ENCODE results near the gene NRXN3. TPM values are rescaled to one million over a fixed set of nuclear protein-coding genes. Genes with fewer than 3 reads are reported as not detected.
A peak's percentile ranks its signal among the peaks of the same experiment; 100 is the strongest.

The NRXN3 gene
- polyA plus RNA-seq, 1 donor (not counting 4 experiments of a cell fraction or from before 2014, with no cell fraction given) = 0.89 TPM

GRCh38 chr14:79528828-79529416, 1358.7 kb downstream of the NRXN3 start:
- H3K27me3 ChIP-seq (ENCODE audit: control insufficient read depth, extremely low read depth, insufficient read depth, low read length) = no peaks in the 10 kb centered on the region
- H3K4me1 ChIP-seq (ENCODE audit: control insufficient read depth, extremely low read depth, insufficient read depth, low read length) = no peaks in the 10 kb centered on the region
- no peak overlapping the region for H3K4me2 ChIP-seq (ENCODE audit: control insufficient read depth, extremely low read depth, insufficient read depth, low read depth, low read length)
- H3K9ac ChIP-seq (ENCODE audit: control insufficient read depth, extremely low read depth, insufficient read depth, low read length) = no peak overlapping the region
- H3K36me3 ChIP-seq (ENCODE audit: control insufficient read depth in 2 of 2, extremely low read depth in 1 of 2, insufficient read depth in 2 of 2, low read length in 2 of 2) = no peaks in the 10 kb centered on the region
- FAIRE-seq = peak; percentile 13
- H3K9me1 ChIP-seq (ENCODE audit: control insufficient read depth, extremely low read depth, insufficient read depth, low read length) = no peaks in the 10 kb centered on the region
- H2AFZ ChIP-seq (ENCODE audit: control insufficient read depth, low read length) = peak overlapping the region; percentile 41
- DNase-seq (ENCODE audit: low read depth, low spot score) = no peak
- no peak overlapping the region for H3K4me3 ChIP-seq (ENCODE audit: control insufficient read depth in 2 of 3, extremely low read depth in 1 of 3, insufficient read depth in 2 of 3, low read depth in 1 of 3, low read length in 3 of 3)
- no peaks in the 10 kb centered on the region for H4K20me1 ChIP-seq (ENCODE audit: control insufficient read depth, extremely low read depth, insufficient read depth, low read length)
- H3K9me3 ChIP-seq (ENCODE audit: control insufficient read depth, low read depth, low read length) = no peaks in the 10 kb centered on the region
- H3K27ac ChIP-seq (ENCODE audit: control insufficient read depth, insufficient read depth, low read length) = no peak overlapping the region
- TF ChIP-seq CTCF (optimal IDR thresholded peaks at IDR 0.05 in 1 of 3, IDR thresholded peaks at IDR 0.05 in 1 of 3, conservative IDR thresholded peaks at IDR 0.05 in 1 of 3; ENCODE audit: extremely low read depth in 1 of 3, insufficient read depth in 2 of 3, low read length in 3 of 3) (no peak), EZH2 (IDR thresholded peaks at IDR 0.05; ENCODE audit: low read length) (no peak)
- no peaks in the 10 kb centered on the region for H3K79me2 ChIP-seq (ENCODE audit: control insufficient read depth, insufficient read depth, low read length)
- dilution Hi-C loops (cut with MboI; ENCODE audit: extremely low pct_ligation_motif_present, low sequenced_read_pairs) = no loop called here

GRCh38 chr14:79530555-79530954, 1360.4 kb downstream of the NRXN3 start:
- dilution Hi-C loops (cut with MboI; ENCODE audit: extremely low pct_ligation_motif_present, low sequenced_read_pairs) = no loop called here
- no peak overlapping the region for H2AFZ ChIP-seq (ENCODE audit: control insufficient read depth, low read length)
- no peaks in the 10 kb centered on the region for H3K9me3 ChIP-seq (ENCODE audit: control insufficient read depth, low read depth, low read length)
- no peaks in the 10 kb centered on the region for H4K20me1 ChIP-seq (ENCODE audit: control insufficient read depth, extremely low read depth, insufficient read depth, low read length)
- DNase-seq (ENCODE audit: low read depth, low spot score) = no peak
- TF ChIP-seq EZH2 (IDR thresholded peaks at IDR 0.05; ENCODE audit: low read length) (no peak), CTCF (optimal IDR thresholded peaks at IDR 0.05 in 1 of 3, IDR thresholded peaks at IDR 0.05 in 1 of 3, conservative IDR thresholded peaks at IDR 0.05 in 1 of 3; ENCODE audit: extremely low read depth in 1 of 3, insufficient read depth in 2 of 3, low read length in 3 of 3) (no peak)
- no peak overlapping the region for H3K4me2 ChIP-seq (ENCODE audit: control insufficient read depth, extremely low read depth, insufficient read depth, low read depth, low read length)
- no peak for FAIRE-seq
- no peaks in the 10 kb centered on the region for H3K36me3 ChIP-seq (ENCODE audit: control insufficient read depth in 2 of 2, extremely low read depth in 1 of 2, insufficient read depth in 2 of 2, low read length in 2 of 2)
- no peaks in the 10 kb centered on the region for H3K79me2 ChIP-seq (ENCODE audit: control insufficient read depth, insufficient read depth, low read length)
- no peak overlapping the region for H3K9ac ChIP-seq (ENCODE audit: control insufficient read depth, extremely low read depth, insufficient read depth, low read length)
- H3K27ac ChIP-seq (ENCODE audit: control insufficient read depth, insufficient read depth, low read length) = no peak overlapping the region
- H3K4me3 ChIP-seq (ENCODE audit: control insufficient read depth in 2 of 3, extremely low read depth in 1 of 3, insufficient read depth in 2 of 3, low read depth in 1 of 3, low read length in 3 of 3) = no peak overlapping the region
- no peaks in the 10 kb centered on the region for H3K9me1 ChIP-seq (ENCODE audit: control insufficient read depth, extremely low read depth, insufficient read depth, low read length)
- no peaks in the 10 kb centered on the region for H3K4me1 ChIP-seq (ENCODE audit: control insufficient read depth, extremely low read depth, insufficient read depth, low read length)
- no peaks in the 10 kb centered on the region for H3K27me3 ChIP-seq (ENCODE audit: control insufficient read depth, extremely low read depth, insufficient read depth, low read length)
